GM18498 (cell line): ENCODE data around the gene WFDC5.
"Not testable (repeated sequence)": the region's sequence is repeated elsewhere in the genome, so short reads cannot be mapped to it uniquely, and the experiment has no call there.

Experiments used
- ATAC-seq: cut with Tn5 transposase; IDR thresholded peaks from one replicate; pipeline ENCODE4 v1.9.1; 2021; ENCODE audit warnings: mild to moderate bottlenecking, moderate library complexity; ENCODE audit not compliant: unreplicated experiment

The WFDC5 gene

GRCh38 chr20:45090481-45090880 lies 24.5 kb downstream of the WFDC5 start:
- no peak for ATAC-seq

- no peak for ATAC-seq
Measured at GRCh38 chr20:45088247-45088646, 26.7 kb downstream of the WFDC5 start.

- no peak for ATAC-seq
Measured at GRCh38 chr20:45087814-45088213, 27.2 kb downstream of the WFDC5 start.

- no peak for ATAC-seq
Measured at GRCh38 chr20:45087097-45087790, 27.7 kb downstream of the WFDC5 start.

- no peak for ATAC-seq
Measured at GRCh38 chr20:45085867-45086266, 29.1 kb downstream of the WFDC5 start.

- no peak for ATAC-seq
Measured at GRCh38 chr20:45085289-45085688, 29.7 kb downstream of the WFDC5 start.

GRCh38 chr20:45083127-45083526 lies 31.8 kb downstream of the WFDC5 start:
- ATAC-seq, result no peak

- ATAC-seq, result no peak
Measured at GRCh38 chr20:45082468-45082867, 32.5 kb downstream of the WFDC5 start.

GRCh38 chr20:45080867-45081624 lies 33.9 kb downstream of the WFDC5 start:
- ATAC-seq, result no peak

- ATAC-seq, result no peak
Measured at GRCh38 chr20:45077559-45077958, 37.4 kb downstream of the WFDC5 start.

- no peak for ATAC-seq
Measured at GRCh38 chr20:45073221-45073620, 41.8 kb downstream of the WFDC5 start.

- ATAC-seq, result no peak
Measured at GRCh38 chr20:45072066-45072465, 42.9 kb downstream of the WFDC5 start.

- ATAC-seq, result no peak
Measured at GRCh38 chr20:45070932-45071632, 43.9 kb downstream of the WFDC5 start.

GRCh38 chr20:45069261-45069660 lies 45.7 kb downstream of the WFDC5 start:
- ATAC-seq, result no peak

- ATAC-seq, result no peak
Measured at GRCh38 chr20:45067558-45067957, 47.4 kb downstream of the WFDC5 start.

- ATAC-seq, result no peak
Measured at GRCh38 chr20:45067087-45067486, 47.9 kb downstream of the WFDC5 start.

- ATAC-seq, result no peak
Measured at GRCh38 chr20:45066372-45066771, 48.6 kb downstream of the WFDC5 start.

GRCh38 chr20:45064812-45065211 lies 50.2 kb downstream of the WFDC5 start:
- ATAC-seq, result no peak

GRCh38 chr20:45063107-45063506 lies 51.9 kb downstream of the WFDC5 start:
- ATAC-seq, result not testable (repeated sequence)

GRCh38 chr20:45061244-45061643 lies 53.7 kb downstream of the WFDC5 start:
- no peak for ATAC-seq

GRCh38 chr20:45060294-45060693 lies 54.7 kb downstream of the WFDC5 start:
- ATAC-seq, result no peak
